Glomerular visceral epithelial cell (primary cell): Measurements from ENCODE around the gene ABCC8.

ENCODE experiments used
- DNase-seq: peaks from one replicate; pipeline ENCODE4 v3.0.0-alpha.2; 2016; ENCODE audit errors: extremely low spot score

ABCC8 gene

DNA sequence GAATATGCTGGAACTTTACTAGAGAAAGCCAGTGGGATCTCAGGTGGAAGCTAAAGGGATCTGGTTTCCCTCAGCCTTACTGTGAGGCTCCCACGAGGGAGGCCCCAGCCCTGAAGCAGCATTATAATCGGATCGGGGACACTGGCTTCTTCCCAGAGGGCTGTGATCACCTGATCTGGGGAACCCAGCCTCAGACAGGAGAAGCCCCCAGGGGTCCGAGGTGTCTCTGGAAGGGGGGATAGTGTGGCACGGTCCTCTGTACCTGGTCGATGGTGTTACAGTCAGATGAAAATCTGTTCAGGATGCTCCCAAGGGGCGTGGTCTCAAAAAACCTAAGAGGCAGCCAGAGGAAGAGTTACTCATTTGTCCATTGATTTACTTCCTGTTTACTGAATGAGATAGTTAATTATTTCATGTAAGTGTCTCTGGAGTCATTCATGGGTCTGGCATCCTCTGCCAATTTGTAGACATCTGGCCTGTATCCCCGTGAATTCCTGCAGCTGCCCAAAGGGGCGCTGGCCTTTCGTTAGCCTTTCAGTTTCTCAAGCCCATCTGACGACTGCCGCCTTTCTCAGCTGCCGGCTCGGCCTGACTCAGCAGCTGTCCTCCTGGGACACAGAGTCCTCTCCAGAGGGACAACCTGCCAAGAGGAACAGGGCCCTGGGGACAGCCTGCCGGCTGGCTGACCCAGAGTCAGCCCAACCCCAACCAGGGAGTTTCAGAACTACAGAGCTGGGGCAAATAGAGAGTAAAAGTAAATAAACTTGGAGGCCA lies 71.2 kb downstream of the ABCC8 start:
- peak; percentile 27 for DNase-seq

DNA sequence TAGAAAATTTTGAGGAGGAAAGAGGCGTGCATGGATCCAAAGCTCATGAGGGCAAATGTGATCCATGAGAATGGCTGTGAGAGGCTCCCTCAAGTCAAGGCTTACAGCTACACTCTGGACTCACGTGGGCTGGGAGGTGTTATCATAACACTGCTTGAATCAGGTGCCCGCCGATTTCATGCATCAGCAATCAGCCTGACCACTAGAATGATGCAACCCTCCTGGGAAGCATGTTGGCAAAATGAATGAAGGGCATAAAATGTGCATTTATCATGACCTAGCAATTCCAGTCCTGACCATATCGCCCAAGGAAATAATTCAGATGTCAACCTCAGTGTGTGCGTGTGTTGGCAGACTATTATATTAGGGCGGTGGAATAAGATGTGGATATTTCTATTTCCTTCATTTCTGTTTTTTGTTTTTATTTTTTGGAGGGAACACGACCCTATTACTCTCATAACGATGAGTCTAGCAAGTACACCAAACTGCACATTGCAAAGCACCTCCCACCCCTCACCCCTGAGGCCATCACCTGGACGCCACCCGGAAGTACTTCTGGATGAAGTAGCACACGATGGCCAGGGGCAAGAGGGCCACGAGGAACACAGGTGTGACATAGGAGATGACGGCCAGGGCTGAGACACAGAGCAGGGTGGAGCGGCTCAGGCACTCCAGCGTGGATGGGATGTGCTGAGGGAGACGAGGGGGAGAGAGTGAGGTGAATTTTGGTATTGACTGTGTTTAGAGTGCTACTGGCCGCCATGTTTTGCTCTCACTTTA lies 72.5 kb downstream of the ABCC8 start:
- DNase-seq: peak; percentile 76

DNA sequence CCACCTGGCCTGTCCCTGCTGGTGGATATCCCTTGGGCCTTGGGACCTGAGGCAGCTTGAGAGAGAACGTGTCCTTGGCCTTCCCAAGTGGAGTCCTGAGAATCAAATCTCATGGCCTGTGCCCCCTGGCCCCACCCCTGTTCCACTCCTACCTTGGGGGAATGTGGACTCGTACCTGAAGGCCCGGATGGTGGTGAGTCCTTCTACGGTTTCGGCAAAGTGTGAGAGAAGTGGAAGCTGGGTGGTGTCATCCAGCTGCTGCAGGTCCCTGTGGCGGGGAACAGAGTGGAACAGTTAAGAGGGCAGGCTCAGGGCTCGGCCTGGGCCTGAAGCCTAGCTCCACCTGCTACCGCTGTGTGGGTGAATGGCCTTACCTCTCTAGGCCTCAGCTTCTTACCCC lies 74.2 kb downstream of the ABCC8 start:
- DNase-seq: no peak

DNA sequence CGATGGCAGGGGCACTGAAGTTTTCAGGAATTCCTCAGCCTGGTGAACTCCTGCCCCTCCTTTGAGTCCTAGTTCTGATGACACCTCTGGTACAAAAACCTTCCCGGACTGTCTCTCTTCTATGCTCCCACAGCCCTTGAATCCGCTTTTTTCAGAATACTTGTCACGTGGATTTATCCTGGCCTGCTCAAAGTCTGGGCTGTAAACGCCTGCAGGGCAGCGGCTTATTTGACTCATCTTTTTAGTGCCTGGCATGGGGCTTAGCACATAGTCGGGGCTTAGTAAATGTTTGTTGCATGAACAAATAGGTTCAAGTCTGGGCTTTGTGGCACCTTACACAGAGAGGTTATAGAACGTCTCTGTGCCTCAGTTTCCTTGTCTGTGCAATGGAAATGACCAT lies 74.8 kb downstream of the ABCC8 start:
- no peak for DNase-seq

DNA sequence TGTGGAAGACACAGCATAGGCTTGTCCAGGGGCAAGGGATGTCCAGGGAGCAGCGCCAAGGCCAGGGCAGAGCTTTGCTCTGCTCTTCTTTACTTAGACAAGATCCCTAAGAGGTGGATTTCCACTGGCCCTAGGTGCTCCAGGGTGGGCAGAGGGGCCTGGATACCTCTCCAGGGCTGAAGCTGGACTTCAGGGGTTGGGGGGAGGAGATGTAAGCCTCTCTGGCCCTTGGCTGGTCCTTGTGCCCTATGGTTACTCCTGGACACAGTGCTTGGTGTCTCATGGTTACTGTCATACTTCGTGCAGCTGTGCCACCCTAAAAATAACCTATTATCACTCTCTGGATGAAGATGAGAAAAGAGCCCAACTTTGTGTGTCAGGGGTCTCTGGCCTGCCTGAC lies 75.3 kb downstream of the ABCC8 start:
- no peak for DNase-seq

DNA sequence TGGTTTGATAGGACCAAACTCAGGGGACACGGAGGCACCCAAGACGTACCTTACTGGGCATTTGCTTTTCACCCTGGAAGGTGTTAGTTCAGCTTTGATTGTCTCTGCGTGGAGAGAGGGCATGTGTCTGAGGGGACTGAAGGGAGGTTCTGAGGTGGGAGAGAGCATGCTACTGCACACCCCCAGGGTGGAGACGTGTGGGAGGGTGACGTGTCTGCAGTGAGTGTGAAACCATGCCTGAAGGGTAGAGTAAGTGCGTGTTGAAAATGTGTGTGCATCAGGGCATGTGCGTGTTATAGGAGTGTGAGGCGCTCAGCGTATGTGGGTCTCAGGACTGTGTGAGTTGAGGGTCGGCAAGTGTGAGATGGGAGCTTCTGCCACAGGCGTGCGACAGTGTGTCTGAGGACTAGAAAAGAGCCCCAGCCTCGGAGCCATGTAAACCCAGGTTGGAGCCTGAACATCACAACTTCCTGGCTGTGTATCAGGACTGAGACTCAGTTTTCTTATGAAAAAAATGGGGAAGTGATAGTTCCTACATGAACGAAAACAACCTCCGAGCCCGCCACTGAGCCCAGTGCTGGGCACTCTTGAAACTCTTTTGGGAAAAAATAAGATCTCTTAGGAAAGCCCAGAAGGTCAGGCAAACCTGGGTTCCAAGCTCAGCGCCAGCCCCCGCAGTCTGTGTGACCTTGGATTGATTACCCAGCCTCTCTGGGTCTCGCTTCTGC lies 76.4 kb downstream of the ABCC8 start:
- DNase-seq: no peak

DNA sequence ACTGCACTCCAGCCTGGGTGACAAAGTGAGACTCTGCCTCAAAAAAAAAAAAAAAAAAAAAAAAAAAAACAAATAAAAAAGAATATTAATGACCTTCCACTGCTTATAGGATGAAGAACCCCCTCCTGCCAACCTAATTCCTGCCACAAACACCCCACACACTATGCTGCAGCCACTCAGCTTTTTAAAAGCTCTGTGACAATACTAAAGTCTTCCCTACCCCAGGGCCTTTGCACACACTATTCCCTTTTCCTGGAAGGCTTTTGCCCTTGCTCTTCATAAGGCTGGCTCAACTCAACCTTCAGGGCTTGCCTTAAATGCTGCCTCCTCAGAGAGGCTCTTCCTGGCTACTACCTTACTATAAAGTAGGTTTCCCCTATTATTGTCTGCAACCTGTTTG lies 77.4 kb downstream of the ABCC8 start:
- no peak for DNase-seq

DNA sequence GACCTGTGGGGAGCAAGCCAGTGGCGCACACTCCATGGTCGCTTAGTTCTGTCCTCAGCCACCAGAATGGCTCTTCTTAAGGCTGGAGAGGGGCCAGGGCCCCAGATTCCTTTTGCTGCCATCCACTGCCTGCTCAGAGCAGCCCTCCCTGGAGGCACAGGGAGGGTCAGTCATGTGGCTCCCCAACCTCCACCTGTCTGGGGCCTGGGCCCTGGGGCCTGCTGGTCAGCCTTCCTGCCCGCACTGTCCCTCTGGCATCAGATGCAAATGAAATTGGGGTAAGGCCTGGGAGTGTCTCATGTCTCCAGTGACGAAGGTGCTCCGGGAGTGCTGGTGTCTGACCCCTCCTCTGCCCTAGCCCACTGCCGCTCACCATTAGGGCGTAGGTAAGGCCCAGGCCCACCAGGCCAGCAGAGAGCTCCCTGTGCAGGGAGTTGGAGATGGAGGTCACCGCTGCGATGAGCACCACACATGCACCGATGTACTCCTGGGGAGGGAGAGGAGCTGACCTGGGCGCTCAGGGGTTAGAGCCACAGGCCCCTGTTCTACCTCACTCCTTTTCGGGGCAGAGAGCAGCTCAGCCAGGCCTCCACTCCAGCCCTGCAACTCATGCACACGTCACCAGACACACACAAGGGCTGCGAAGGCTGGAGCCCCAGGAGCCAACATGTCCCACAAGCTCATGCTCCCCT lies 79.2 kb downstream of the ABCC8 start:
- DNase-seq: no peak

DNA sequence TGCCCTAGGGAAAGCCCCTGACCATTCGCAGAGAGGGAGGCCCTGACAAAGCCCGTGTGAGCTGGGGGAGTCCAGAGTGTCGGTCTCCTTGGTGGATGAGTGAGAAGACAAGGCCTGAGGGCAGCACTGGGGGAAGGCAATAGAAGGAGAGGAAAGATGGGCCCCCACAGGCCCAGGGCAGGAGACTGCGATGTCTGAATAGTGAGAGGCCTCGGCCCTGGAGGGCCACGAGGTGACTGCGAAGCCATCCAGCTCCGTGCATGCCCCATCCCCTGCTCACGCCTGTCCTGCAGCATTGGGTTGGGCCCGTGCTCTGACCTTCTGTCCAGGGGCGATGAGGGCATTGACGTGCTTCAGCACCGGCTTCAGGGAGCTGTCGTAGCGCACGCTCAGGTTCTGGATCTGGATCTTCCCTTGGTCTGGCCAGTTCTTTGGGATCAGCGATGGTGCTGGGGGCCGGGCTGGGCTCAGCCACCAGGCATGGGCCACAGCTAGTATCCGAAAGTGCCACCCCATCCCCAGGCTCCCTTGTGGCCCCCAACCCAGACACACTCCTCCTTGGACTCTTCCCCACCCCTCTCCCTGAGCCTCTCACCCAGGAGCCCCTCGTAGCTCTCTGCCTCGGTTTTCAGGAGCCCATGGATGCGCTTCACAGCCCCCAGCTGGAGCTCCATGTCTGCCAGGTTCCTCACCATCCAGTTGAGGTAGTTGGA lies 79.9 kb downstream of the ABCC8 start:
- DNase-seq: no peak

DNA sequence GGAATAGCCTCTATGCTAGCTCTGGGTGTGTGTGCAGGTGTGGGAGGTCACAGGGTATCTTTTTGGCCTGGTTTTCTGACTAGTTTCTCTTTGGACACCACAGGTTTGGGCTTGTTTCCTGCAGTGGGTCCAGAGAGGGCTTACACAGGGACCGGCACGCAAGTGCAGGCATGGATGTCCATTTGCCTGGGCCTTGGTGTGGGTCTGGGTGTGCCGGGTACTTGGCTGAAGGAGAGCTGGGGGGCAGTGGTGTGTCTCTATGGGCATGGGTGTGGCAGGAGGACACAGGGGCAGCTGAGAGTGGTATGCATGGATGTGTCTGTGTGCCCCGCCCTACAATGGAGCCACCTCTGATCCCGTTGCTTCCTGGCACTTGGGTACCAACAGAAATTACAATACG lies 80.7 kb downstream of the ABCC8 start:
- no peak for DNase-seq

DNA sequence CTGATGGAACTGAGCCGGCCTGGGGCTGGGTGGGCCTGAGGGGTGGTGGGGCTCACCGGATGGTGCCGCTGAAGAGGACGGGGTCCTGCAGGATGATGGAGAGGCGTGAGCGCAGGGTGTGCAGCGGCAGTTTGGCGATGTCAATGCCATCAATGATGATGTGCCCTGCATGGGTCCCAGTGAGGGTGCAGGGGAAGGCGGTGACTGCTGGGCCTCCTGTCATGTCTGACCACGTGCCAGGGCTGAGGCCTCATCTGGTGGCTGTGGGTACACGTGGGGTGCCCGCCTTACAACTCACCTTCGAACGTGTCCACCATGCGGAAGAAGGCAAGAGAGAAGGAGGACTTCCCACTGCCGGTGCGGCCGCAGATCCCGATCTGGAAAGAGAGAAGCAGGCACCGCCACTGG lies 81.1 kb downstream of the ABCC8 start:
- DNase-seq: no peak

DNA sequence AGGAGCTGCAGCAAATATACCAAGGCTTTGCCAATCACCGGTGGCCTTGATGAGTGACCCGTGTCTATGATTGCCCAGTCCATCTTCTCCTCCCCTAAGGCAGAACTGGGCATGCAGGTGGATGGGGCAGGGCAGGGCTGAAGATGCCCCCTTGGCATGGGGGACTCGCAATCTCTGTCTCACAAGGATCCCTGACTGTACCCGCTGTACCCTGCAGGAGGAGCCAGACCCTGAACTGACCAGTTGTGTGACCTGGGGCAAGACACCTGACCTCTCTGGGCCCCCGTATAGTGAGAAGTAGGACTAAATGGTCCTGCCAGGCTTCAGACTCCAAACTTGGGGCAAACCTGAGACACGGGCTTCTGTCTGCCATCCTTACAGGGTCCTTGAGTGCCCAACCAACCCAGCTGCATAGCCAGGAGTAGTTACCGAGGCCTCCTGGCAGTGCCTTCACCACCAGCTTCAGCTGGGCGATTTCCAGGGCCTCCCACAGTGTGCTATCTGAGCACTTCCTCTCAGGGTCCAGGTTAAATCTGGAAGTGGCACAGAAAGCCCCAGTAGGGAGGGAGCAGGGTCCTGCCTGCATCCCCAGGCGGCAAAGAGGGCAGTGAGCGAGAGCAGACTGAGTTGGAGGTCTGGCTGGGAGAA lies 81.8 kb downstream of the ABCC8 start:
- DNase-seq: no peak

DNA sequence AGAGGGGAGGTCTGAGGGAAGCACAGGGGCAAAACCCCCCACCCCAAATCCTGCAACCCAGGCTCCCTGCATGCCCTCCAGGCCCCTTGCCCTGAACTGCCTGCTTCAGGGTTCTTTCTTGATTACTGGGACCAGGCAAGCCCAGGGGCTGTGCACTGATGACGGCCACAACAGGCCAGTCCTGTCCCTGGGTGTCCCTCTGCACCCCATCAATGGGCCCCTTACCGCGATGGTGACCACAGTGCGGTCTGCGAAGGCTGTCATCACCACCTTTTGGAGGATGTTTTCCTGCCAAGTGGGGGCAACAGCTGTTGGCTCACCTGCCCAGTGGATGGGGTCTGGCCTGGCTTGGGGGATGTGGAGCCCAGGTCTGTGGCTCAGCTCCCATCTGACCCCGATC lies 83.2 kb downstream of the ABCC8 start:
- DNase-seq: no peak

DNA sequence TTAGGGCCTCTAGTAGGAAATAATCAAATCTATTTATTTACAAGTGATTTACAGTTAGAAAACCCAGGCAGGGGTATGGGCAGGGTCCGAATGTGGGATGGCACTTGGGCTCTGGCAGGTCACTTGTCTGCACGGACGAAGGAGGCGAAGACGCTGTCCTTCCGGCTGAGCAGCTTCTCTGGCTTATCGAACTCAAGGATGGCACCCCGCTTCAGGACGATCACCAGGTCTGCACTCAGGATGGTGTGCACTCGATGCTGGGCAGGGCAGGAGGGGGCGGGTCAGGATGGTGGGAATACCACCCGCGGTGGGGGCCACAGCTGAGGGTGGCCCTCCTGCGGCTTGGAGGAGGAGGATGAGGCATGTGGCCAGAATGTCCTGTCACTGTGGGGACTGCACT lies 83.8 kb downstream of the ABCC8 start:
- no peak for DNase-seq

DNA sequence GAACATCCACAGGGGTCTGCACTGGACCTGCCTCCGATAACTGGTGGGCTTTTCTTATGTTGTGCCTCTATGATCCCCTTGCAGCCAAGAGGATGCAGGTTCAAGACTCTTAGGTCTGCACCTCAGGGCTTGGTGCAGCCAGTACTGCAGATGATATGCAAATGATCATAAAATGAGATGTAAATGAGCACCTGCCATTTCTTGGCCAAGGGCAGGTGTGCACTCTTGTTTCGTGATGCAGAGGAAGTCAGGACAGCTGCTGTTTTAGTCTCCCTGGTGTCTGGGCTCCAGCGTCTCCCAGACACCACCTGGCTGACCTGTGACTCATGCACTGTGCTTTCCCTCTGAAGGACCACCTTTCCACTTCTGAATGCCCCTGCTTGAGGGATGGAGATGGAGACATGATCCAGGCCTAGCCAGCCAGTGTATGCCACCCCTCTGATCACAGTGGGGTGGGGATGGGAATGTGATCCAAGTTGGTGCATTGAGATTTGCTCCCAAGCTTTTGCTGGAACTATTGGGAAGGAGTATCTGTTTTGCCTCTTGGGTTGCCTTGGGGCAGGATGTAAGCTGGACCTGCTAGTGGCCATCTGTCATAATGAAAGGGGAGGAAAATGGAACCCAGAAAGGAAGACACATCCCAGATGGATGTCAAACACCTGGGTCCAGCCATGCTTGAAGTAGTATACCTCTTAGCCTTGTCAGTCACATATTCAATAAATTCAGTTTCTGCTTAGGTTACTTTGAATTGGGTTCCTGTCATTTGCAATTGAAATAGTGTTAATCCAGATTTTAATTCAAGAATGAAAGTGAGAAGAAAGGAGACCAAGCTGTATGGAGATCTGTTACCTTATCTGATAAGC lies 84.9 kb downstream of the ABCC8 start:
- DNase-seq: no peak

DNA sequence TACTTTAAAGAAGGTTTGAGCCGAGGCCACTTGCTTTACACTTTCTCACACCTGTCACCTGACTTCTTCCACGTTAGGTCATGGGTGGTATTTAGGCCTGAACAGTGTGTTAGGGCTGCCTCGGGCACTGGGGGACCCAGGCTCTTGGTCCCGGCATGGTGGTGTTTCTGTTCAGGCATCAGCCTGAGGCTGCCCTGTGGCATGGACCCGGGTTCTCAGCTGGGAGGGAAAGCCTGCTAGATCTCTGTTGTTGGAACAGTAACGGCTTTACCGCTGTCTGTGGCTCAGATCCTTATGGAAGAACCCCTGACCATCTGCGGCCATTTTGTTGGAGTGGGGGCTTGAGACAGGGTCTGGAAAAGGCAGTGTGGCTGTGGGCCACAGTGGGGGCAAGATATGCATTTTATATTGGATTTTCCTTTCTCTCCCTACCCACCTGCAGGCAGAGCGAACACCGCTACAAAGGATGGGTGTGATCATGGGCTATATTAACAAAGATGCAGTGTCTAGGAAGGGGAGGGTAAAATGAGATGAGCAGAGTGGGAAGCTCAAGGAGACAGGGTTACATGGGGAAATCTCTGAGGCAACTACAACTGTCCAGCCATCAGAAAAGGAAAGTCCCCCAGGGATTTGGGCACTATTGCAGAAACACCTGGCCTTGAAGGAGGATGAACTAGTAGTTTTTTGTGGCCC lies 86.5 kb downstream of the ABCC8 start:
- DNase-seq: no peak

DNA sequence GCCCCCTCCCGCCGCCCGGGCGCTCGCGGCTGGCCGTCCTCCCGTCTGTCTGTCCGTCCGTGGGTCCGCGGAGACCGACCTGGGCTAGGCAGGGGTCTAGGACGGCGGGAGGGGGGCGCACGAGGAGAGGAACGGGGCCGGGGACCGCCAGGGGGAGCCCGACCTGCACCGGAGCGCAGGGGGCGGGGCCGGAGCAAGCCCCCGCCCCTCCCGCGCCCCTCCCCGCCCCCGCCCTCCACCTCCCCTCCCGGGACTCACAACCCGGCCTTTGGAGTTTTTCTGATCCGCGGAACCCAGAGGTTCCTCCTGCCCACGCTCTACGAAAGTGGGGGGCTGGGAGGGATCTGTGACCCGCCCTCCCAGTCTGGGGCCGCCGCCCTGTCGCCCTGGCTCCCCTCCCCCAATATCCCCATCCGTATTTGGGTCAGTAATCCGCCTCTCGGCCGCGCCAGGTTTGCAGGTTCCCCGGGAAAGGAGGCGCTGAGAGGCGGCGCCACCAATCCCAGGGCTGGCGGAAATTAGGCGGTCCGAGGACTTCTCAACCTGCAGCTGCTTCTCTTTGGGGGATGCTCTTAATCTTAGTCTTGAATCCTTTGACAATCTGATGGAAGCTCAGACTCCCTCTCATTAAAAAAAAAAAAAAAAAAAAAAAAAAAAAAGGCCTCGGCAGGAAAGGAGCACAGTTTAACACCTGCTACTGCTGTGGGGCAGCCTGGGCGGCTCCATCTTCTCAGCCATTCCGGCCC lies 87.3 kb downstream of the ABCC8 start:
- DNase-seq: peak; percentile 60

DNA sequence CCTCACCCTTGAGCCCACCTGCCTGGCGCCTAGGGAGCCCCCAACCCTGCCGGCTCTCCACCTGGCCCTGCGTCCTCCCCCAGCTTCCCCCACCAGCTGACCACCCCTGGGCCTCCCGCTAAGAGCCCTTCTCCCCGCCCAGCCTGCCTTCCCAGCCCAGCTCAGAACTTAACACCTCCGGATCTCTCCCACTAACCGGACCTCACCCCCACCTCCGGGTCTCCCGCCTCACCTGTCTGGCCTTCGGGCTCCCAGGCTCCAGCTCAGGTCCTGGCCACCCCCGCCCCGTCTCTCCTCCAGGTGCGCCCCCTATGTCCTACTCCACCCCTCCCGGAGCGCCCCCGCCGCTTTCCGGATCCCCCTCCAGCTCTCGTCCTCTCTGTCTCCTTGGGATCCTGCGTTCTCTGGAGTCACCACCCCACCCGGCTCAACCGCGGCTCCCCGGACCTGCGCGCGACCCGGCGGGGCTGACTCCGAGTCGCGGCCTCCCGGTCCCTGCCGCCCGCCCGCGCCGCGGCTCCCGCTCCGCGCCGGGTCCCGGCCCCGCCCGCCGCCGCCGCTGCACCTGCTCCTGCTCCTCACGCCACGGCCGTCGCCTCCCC lies 87.9 kb downstream of the ABCC8 start, which contains the start of gene KCNJ11:
Gene KCNJ11, minus strand, starts transcription at position 51 of the 602 bp plus-strand sequence. CDS start 568 bp downstream, outside the sequence.
- no peak for DNase-seq
